ENCODE data around the gene TRIM29.

TRIM29 gene

GRCh38 chr11:120160436-120160835, 22.5 kb upstream of the TRIM29 start:
- TF ChIP-seq, protein P1, sequence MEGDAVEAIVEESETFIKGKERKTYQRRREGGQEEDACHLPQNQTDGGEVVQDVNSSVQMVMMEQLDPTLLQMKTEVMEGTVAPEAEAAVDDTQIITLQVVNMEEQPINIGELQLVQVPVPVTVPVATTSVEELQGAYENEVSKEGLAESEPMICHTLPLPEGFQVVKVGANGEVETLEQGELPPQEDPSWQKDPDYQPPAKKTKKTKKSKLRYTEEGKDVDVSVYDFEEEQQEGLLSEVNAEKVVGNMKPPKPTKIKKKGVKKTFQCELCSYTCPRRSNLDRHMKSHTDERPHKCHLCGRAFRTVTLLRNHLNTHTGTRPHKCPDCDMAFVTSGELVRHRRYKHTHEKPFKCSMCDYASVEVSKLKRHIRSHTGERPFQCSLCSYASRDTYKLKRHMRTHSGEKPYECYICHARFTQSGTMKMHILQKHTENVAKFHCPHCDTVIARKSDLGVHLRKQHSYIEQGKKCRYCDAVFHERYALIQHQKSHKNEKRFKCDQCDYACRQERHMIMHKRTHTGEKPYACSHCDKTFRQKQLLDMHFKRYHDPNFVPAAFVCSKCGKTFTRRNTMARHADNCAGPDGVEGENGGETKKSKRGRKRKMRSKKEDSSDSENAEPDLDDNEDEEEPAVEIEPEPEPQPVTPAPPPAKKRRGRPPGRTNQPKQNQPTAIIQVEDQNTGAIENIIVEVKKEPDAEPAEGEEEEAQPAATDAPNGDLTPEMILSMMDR (IDR thresholded peaks at IDR 0.05; ENCODE audit: low read depth, low read length, poor library complexity, severe bottlenecking), result no peak
- TF ChIP-seq EZH2phosphoT487 (IDR thresholded peaks at IDR 0.05; ENCODE audit: borderline replicate concordance, low read length), result no peak
- Histone ChIP-seq H4K20me1 (ENCODE audit: control insufficient read depth, insufficient read depth, low read depth, low read length) (no peaks in the 10 kb centered on the region), H3K27ac (ENCODE audit: low read depth, low read length) (no peak overlapping the region)

GRCh38 chr11:120153221-120153620, 15.3 kb upstream of the TRIM29 start:
- H3K27ac ChIP-seq (ENCODE audit: low read depth, low read length), result no peak overlapping the region

More at GRCh38 chr11:120160436-120160835, 22.5 kb upstream of the TRIM29 start:
- Histone ChIP-seq H3K9me3 (ENCODE audit: control insufficient read depth, insufficient read depth, low read length) (no peaks in the 10 kb centered on the region), H3K36me3 (ENCODE audit: control insufficient read depth, low read length) (no peaks in the 10 kb centered on the region), H3K27me3 (ENCODE audit: control insufficient read depth, low read length) (peaks cover 12% of the 10 kb centered on the region), H3K4me3 (ENCODE audit: low read length) (no peak overlapping the region), H3K4me1 (ENCODE audit: control insufficient read depth, low read length) (no peaks in the 10 kb centered on the region), H3K79me2 (ENCODE audit: control insufficient read depth, low read length) (no peaks in the 10 kb centered on the region), H3K4me2 (ENCODE audit: low read length) (no peak overlapping the region), H3F3A (ENCODE audit: control insufficient read depth, insufficient read depth) (no peaks in the 10 kb centered on the region), H3K9me2 (replicated peaks; ENCODE audit: control insufficient read depth, low read length) (no peaks in the 10 kb centered on the region)

DNA sequence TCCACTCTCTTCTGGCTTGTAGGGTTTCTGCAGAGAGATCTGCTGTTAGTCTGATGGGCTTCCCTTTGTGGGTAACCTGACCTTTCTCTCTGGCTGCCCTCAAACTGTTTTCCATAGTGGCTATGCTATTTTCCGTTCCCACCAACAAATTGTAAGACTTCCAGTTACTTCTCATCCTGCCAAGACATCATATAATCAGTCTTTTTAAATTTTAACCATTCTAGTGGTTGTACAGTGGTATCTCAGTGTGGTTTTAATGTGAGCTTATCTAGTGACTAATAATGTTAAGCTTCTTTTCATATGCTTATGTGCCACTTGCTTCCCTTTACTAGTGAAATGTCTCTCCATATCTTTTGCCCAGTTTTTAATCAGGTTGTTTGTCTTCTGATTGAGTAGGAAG, 13.6 kb upstream of the TRIM29 start:
- no peaks in the 10 kb centered on the region for H3F3A ChIP-seq (ENCODE audit: control insufficient read depth, insufficient read depth)
- no peak overlapping the region for H3K4me2 ChIP-seq (ENCODE audit: low read length)
- no peaks in the 10 kb centered on the region for H3K36me3 ChIP-seq (ENCODE audit: control insufficient read depth, low read length)
- no peaks in the 10 kb centered on the region for H3K79me2 ChIP-seq (ENCODE audit: control insufficient read depth, low read length)
- H3K4me1 ChIP-seq (ENCODE audit: control insufficient read depth, low read length), result no peaks in the 10 kb centered on the region
- no peaks in the 10 kb centered on the region for H4K20me1 ChIP-seq (ENCODE audit: control insufficient read depth, insufficient read depth, low read depth, low read length)
- H3K9me3 ChIP-seq (ENCODE audit: control insufficient read depth, insufficient read depth, low read length), result 0 out of 2 replicates have a peak, but pooled peaks cover 4% of the 10 kb centered on the region
- H3K4me3 ChIP-seq (ENCODE audit: low read length), result no peak overlapping the region
- TF ChIP-seq, protein P1 (IDR thresholded peaks at IDR 0.05; ENCODE audit: low read depth, low read length, poor library complexity, severe bottlenecking), result no peak
- TF ChIP-seq EZH2phosphoT487 (IDR thresholded peaks at IDR 0.05; ENCODE audit: borderline replicate concordance, low read length), result no peak
- no peaks in the 10 kb centered on the region for H3K9me2 ChIP-seq (replicated peaks; ENCODE audit: control insufficient read depth, low read length)
- H3K27me3 ChIP-seq (ENCODE audit: control insufficient read depth, low read length), result peaks cover 6% of the 10 kb centered on the region; the same call in 1 of the 2 replicates
- H3K27ac ChIP-seq (ENCODE audit: low read depth, low read length), result no peak overlapping the region

More at GRCh38 chr11:120153221-120153620, 15.3 kb upstream of the TRIM29 start:
- Histone ChIP-seq H3K9me2 (replicated peaks; ENCODE audit: control insufficient read depth, low read length) (no peaks in the 10 kb centered on the region), H3K36me3 (ENCODE audit: control insufficient read depth, low read length) (no peaks in the 10 kb centered on the region), H3K27me3 (ENCODE audit: control insufficient read depth, low read length) (peaks cover 11% of the 10 kb centered on the region), H3K4me1 (ENCODE audit: control insufficient read depth, low read length) (no peaks in the 10 kb centered on the region), H3K9me3 (ENCODE audit: control insufficient read depth, insufficient read depth, low read length) (0 out of 2 replicates have a peak, but pooled peaks cover 4% of the 10 kb centered on the region), H3K4me3 (ENCODE audit: low read length) (no peak overlapping the region), H4K20me1 (ENCODE audit: control insufficient read depth, insufficient read depth, low read depth, low read length) (no peaks in the 10 kb centered on the region), H3K79me2 (ENCODE audit: control insufficient read depth, low read length) (no peaks in the 10 kb centered on the region), H3F3A (ENCODE audit: control insufficient read depth, insufficient read depth) (no peaks in the 10 kb centered on the region), H3K4me2 (ENCODE audit: low read length) (no peak overlapping the region)
- no peak for TF ChIP-seq EZH2phosphoT487 (IDR thresholded peaks at IDR 0.05; ENCODE audit: borderline replicate concordance, low read length)
- TF ChIP-seq, protein P1 (IDR thresholded peaks at IDR 0.05; ENCODE audit: low read depth, low read length, poor library complexity, severe bottlenecking), result no peak

All from DOHH2 (cell line).